ENCODE measurements around the gene ARNT2.

Gene ARNT2

GRCh38 chr15:80461356-80462095 is 57.3 kb downstream of the ARNT2 start:
- no peak for TF ChIP-seq CTCF (IDR thresholded peaks at IDR 0.05; ENCODE audit: control insufficient read depth, extremely low read depth, insufficient read depth)
- H3K4me3 ChIP-seq (ENCODE audit: low read depth, low read length): no peak overlapping the region
- no peak for DNase-seq (ENCODE audit: low read depth)

- DNase-seq (ENCODE audit: low read depth): no peak
Measured at GRCh38 chr15:80462111-80462510, 57.9 kb downstream of the ARNT2 start.

GRCh38 chr15:80462836-80463512 is 58.8 kb downstream of the ARNT2 start:
- no peak overlapping the region for H3K4me3 ChIP-seq (ENCODE audit: low read depth, low read length)
- DNase-seq (ENCODE audit: low read depth): no peak
- TF ChIP-seq CTCF (IDR thresholded peaks at IDR 0.05; ENCODE audit: control insufficient read depth, extremely low read depth, insufficient read depth): no peak

More at GRCh38 chr15:80462111-80462510, 57.9 kb downstream of the ARNT2 start:
- H3K4me3 ChIP-seq (ENCODE audit: low read depth, low read length): no peak overlapping the region
- no peak for TF ChIP-seq CTCF (IDR thresholded peaks at IDR 0.05; ENCODE audit: control insufficient read depth, extremely low read depth, insufficient read depth)

- peak; percentile 37 for DNase-seq (ENCODE audit: low read depth)
- H3K4me3 ChIP-seq (ENCODE audit: low read depth, low read length): no peak overlapping the region
- TF ChIP-seq CTCF (IDR thresholded peaks at IDR 0.05; ENCODE audit: control insufficient read depth, extremely low read depth, insufficient read depth): no peak
Measured at GRCh38 chr15:80464951-80465625, 60.9 kb downstream of the ARNT2 start.

- TF ChIP-seq CTCF (IDR thresholded peaks at IDR 0.05; ENCODE audit: control insufficient read depth, extremely low read depth, insufficient read depth): no peak
- DNase-seq (ENCODE audit: low read depth): no peak
- H3K4me3 ChIP-seq (ENCODE audit: low read depth, low read length): no peak overlapping the region
Measured at GRCh38 chr15:80465626-80466005, 61.4 kb downstream of the ARNT2 start.

- H3K4me3 ChIP-seq (ENCODE audit: low read depth, low read length): no peak overlapping the region
- TF ChIP-seq CTCF (IDR thresholded peaks at IDR 0.05; ENCODE audit: control insufficient read depth, extremely low read depth, insufficient read depth): no peak
- DNase-seq (ENCODE audit: low read depth): no peak
Measured at GRCh38 chr15:80466543-80466942, 62.4 kb downstream of the ARNT2 start.
